Calu3 (cell line): Measurements from ENCODE around the gene FSCB. TPM values are rescaled to one million over a fixed set of nuclear protein-coding genes. Genes with fewer than 3 reads are reported as not detected.

Experiments used
- BruUV-seq: library from RNA; stranded (reverse); fragments of 400-500 nt; replicated peaks from 2 replicates; lab custom pipeline; 2021; lab: Mats Ljungman, UMichigan
- CTCF ChIA-PET: fragments of 300-600 bp; sonication (Branson Sonifier 250); formaldehyde crosslinking; loops from one replicate; lab custom pipeline; 2022; ENCODE audit warnings: antibody characterized with exemption; lab: Charles Lee
- DNase-seq: peaks from one replicate; pipeline ENCODE4 v3.0.0; 2022
- H3K27ac Mint-ChIP-seq: one replicate; pipeline ENCODE4 v1.8.0; 2022; ENCODE audit warnings: mixed read lengths; ENCODE audit not compliant: unreplicated experiment
- H3K27me3 Mint-ChIP-seq: one replicate; pipeline ENCODE4 v1.8.0; 2022; ENCODE audit warnings: mixed read lengths; ENCODE audit not compliant: unreplicated experiment
- H3K36me3 Mint-ChIP-seq: one replicate; pipeline ENCODE4 v1.8.0; 2022; ENCODE audit warnings: mild to moderate bottlenecking, moderate library complexity, mixed read lengths; ENCODE audit not compliant: insufficient read depth, unreplicated experiment
- H3K4me1 Mint-ChIP-seq: one replicate; pipeline ENCODE4 v1.8.0; 2022; ENCODE audit warnings: mild to moderate bottlenecking, low read depth, mixed read lengths; ENCODE audit not compliant: unreplicated experiment
- H3K4me3 Mint-ChIP-seq: one replicate; pipeline ENCODE4 v1.8.0; 2022; ENCODE audit warnings: mild to moderate bottlenecking, low read depth, moderate library complexity, mixed read lengths; ENCODE audit not compliant: unreplicated experiment
- H3K9me3 Mint-ChIP-seq: one replicate; pipeline ENCODE4 v1.8.0; 2022; ENCODE audit warnings: low read depth, mixed read lengths; ENCODE audit not compliant: unreplicated experiment
- CTCF ChIP-seq: fragments of 200-600 bp; IDR thresholded peaks from one replicate; pipeline ENCODE4 v1.8.0; 2022; ENCODE audit warnings: antibody characterized with exemption; ENCODE audit not compliant: unreplicated experiment
- intact Hi-C: fragments of 100-400 bp; cut with micrococcal nuclease; formaldehyde crosslinking; loops from one replicate; pipeline ENCODE4 v1.10.0; 2022; ENCODE audit not compliant: unreplicated experiment
- total RNA-seq: library from RNA; stranded (reverse); gene quantifications from 2 replicates; pipeline ENCODE4 v1.2.3, GENCODE V29; 2022

Gene FSCB
- total RNA-seq, 1 experiment from 2014 or later = not detected

GRCh38 chr14:44468771-44469170 lies 38.3 kb downstream of the FSCB start:
- no peaks in the 10 kb centered on the region for H3K27me3 Mint-ChIP-seq
- H3K36me3 Mint-ChIP-seq = no peaks in the 10 kb centered on the region
- H3K4me3 Mint-ChIP-seq = no peak overlapping the region
- no peaks in the 10 kb centered on the region for H3K4me1 Mint-ChIP-seq
- no peak overlapping the region for H3K27ac Mint-ChIP-seq
- intact Hi-C loops = no loop called here
- peaks cover 10% of the 10 kb centered on the region for H3K9me3 Mint-ChIP-seq
- CTCF ChIA-PET = no interaction called here
- DNase-seq = no peak
- no TSS peak for BruUV-seq
- no peak for TF ChIP-seq CTCF

- no peak overlapping the region for H3K27ac Mint-ChIP-seq
- H3K27me3 Mint-ChIP-seq = no peaks in the 10 kb centered on the region
- intact Hi-C loops = no loop called here
- CTCF ChIA-PET = no interaction called here
- H3K4me3 Mint-ChIP-seq = no peak overlapping the region
- no peaks in the 10 kb centered on the region for H3K36me3 Mint-ChIP-seq
- no TSS peak for BruUV-seq
- DNase-seq = no peak
- no peak for TF ChIP-seq CTCF
- peaks cover 9% of the 10 kb centered on the region for H3K9me3 Mint-ChIP-seq
- H3K4me1 Mint-ChIP-seq = no peaks in the 10 kb centered on the region
Observed at GRCh38 chr14:44463356-44464004, 43.6 kb downstream of the FSCB start.

- Mint-ChIP-seq H3K36me3 (no peaks in the 10 kb centered on the region), H3K27me3 (no peaks in the 10 kb centered on the region)
Observed at GRCh38 chr14:44462381-44462780, 44.7 kb downstream of the FSCB start.

GRCh38 chr14:44461811-44462210 lies 45.3 kb downstream of the FSCB start:
- no TSS peak for BruUV-seq
- H3K27me3 Mint-ChIP-seq = no peaks in the 10 kb centered on the region
- intact Hi-C loops = no loop called here
- no peaks in the 10 kb centered on the region for H3K4me1 Mint-ChIP-seq
- no peaks in the 10 kb centered on the region for H3K36me3 Mint-ChIP-seq
- no peak overlapping the region for H3K27ac Mint-ChIP-seq
- no peak for TF ChIP-seq CTCF
- DNase-seq = no peak
- peaks cover 8% of the 10 kb centered on the region for H3K9me3 Mint-ChIP-seq
- CTCF ChIA-PET = no interaction called here
- H3K4me3 Mint-ChIP-seq = no peak overlapping the region

More at GRCh38 chr14:44462381-44462780, 44.7 kb downstream of the FSCB start:
- Mint-ChIP-seq H3K27ac (no peak overlapping the region), H3K9me3 (peaks cover 8% of the 10 kb centered on the region), H3K4me1 (no peaks in the 10 kb centered on the region), H3K4me3 (no peak overlapping the region)
- no peak for TF ChIP-seq CTCF
- BruUV-seq = no TSS peak
- CTCF ChIA-PET = no interaction called here
- DNase-seq = no peak
- intact Hi-C loops = no loop called here
